Spleen (tissue), 7 donors: Measurements from ENCODE around the gene C11orf42.

Source experiments
- POLR2A ChIP-seq, 3 donors: fragments of 450-650 bp; IDR thresholded peaks; one replicate each; pipeline ENCODE4 v1.5.1; 2017; ENCODE audit warnings: antibody characterized with exemption in 3 of 3, mild to moderate bottlenecking in 1 of 3
- POLR2AphosphoS5 ChIP-seq, 3 donors: sonication (generic); formaldehyde crosslinking; IDR thresholded peaks; one replicate each; pipeline ENCODE4 v1.5.1; 2017; ENCODE audit warnings: antibody characterized with exemption in 3 of 3
- TF ChIP-seq, protein P1 (sequence below), 11 experiments: fragments of 200-600 bp in 7 of 11; fragments of 450-650 bp in 4 of 11; sonication (generic) in 4 of 11; IDR thresholded peaks in 8 of 11; conservative IDR thresholded peaks in 3 of 11; 1 replicate in 7 of 11; 2 replicates in 4 of 11; pipeline versions ENCODE4 v1.4.0 to v1.8.0; 2016 to 2021; ENCODE audit warnings: antibody characterized with exemption in 11 of 11, inconsistent platforms in 4 of 11, mild to moderate bottlenecking in 1 of 11
- donor health status: DM: no; HTN: no; CAD: no; lungs with moderate emphysema.
- donor health status: DM: no; HTN: no; CAD: no.
- donor health status: DM: no; HTN: no; CAD: no.

DNA sequence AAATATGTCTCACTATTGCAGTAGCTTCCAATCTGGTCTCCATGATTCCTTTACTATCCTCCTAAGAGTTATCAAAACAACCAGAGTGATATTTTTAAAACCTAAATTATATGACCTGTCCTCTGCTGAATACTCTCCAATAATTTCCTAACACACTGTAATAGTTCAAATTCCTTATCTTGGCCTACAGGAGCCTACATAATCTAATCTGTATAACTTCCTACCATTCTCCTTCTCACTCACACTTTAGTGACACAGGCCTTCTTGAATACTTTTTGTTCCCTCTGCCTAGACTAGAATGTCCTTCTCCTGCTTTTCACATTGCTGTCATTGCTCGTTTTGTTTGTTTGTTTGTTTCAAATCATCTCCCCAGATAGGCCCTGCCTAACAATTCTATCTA, 19.7 kb downstream of the C11orf42 start:
- TF ChIP-seq, protein P1, sequence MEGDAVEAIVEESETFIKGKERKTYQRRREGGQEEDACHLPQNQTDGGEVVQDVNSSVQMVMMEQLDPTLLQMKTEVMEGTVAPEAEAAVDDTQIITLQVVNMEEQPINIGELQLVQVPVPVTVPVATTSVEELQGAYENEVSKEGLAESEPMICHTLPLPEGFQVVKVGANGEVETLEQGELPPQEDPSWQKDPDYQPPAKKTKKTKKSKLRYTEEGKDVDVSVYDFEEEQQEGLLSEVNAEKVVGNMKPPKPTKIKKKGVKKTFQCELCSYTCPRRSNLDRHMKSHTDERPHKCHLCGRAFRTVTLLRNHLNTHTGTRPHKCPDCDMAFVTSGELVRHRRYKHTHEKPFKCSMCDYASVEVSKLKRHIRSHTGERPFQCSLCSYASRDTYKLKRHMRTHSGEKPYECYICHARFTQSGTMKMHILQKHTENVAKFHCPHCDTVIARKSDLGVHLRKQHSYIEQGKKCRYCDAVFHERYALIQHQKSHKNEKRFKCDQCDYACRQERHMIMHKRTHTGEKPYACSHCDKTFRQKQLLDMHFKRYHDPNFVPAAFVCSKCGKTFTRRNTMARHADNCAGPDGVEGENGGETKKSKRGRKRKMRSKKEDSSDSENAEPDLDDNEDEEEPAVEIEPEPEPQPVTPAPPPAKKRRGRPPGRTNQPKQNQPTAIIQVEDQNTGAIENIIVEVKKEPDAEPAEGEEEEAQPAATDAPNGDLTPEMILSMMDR (IDR thresholded peaks at IDR 0.05 in 8 of 11, conservative IDR thresholded peaks at IDR 0.05 in 3 of 11): no peak
- no peak for TF ChIP-seq POLR2AphosphoS5 (IDR thresholded peaks at IDR 0.05)
- no peak for TF ChIP-seq POLR2A (IDR thresholded peaks at IDR 0.05)
